ENCODE results near the gene TP53RK. TPM values are rescaled to one million over a fixed set of nuclear protein-coding genes. Genes with fewer than 3 reads are reported as not detected.

TP53RK gene
- polyA plus RNA-seq (22.7 and 25.7 TPM in 2 replicates), polyA minus RNA-seq (57.7 and 57.9 TPM in 2 replicates)

DNA sequence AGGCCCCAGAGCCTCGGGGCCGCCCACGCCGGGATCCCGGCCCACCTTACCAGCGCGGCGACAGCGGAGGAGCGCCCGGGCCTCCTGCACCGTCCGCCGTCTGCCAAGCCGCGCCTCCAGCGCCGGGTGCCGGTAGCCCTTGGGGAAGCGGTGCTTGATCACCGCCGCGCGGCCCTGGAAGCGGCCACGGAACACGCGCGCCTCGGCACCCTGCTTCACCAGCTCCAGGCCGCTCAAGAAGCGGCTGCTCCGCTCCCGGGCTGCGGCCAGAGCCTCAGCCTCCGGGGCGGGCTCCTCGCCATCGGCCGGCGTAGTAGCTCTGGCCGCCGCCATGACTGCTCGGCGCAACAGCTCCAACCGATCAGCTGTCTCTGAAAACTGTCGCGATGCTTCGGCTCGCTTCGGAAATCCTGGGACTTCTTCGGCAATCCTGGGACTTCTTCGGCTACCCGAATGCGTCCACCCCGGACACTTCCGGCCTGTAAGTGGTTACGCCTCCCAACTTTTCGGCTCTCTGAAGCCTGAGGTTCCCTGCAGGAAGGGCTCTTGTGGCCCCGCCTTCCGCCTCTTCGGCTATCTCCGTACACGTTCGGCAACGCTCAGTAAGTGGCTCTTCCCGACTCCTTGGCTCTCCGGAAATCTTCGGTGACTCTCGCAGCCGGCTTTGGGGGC, at the start of gene TP53RK:
TSS of gene TP53RK (minus strand) at position 363 of the 672 bp plus-strand sequence. CDS start at position 333, 30 bp downstream.
- no peaks in the 10 kb centered on the region for H4K20me1 ChIP-seq (ENCODE audit: insufficient read depth)
- H3K27ac ChIP-seq (ENCODE audit: low read length), result peak within 1 kb of the TSS; percentile 82

DNA sequence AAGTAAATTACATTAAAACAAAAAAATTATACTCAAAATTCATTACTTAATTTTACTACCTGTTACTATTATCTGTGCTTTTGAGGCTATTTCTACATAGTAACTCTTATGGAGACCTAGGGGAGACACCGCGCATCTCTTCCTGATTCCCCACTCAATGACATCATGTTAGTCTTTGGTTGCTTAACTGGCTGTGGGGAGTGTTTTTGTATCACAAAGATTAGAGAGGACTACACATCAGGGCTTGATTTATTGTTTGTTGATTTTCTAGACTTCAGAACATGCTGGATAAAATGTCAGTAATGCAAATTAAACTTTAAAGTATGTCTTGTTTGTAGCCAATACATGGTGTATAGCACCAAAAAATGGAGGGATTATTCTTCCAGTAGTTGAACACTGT, 46.2 kb upstream of the TP53RK start:
- H3K36me3 ChIP-seq (ENCODE audit: insufficient read depth, low read length), result no peaks in the 10 kb centered on the region
- no peak overlapping the region for H3K9ac ChIP-seq (ENCODE audit: low read length)
- no peak overlapping the region for H3K4me3 ChIP-seq (ENCODE audit: low read length)
- H3K79me2 ChIP-seq (replicated peaks; ENCODE audit: insufficient read depth, low read length), result no peaks in the 10 kb centered on the region
- H3K9me2 ChIP-seq (ENCODE audit: insufficient read depth, low read length), result no peaks in the 10 kb centered on the region
- H3F3A ChIP-seq (ENCODE audit: insufficient read depth, low read length, poor library complexity, severe bottlenecking), result no peaks in the 10 kb centered on the region
- no peaks in the 10 kb centered on the region for H3K27me3 ChIP-seq (ENCODE audit: insufficient read depth, low read depth, low read length)
- no peak overlapping the region for H3K27ac ChIP-seq (ENCODE audit: low read length)
- no peak overlapping the region for H3K4me2 ChIP-seq (ENCODE audit: low read length)
- no peaks in the 10 kb centered on the region for H4K20me1 ChIP-seq (ENCODE audit: insufficient read depth)
- H2AFZ ChIP-seq (ENCODE audit: low read depth, low read length), result no peak overlapping the region
- no peaks in the 10 kb centered on the region for H3K9me3 ChIP-seq (ENCODE audit: low read length)
- TF ChIP-seq, protein P1, sequence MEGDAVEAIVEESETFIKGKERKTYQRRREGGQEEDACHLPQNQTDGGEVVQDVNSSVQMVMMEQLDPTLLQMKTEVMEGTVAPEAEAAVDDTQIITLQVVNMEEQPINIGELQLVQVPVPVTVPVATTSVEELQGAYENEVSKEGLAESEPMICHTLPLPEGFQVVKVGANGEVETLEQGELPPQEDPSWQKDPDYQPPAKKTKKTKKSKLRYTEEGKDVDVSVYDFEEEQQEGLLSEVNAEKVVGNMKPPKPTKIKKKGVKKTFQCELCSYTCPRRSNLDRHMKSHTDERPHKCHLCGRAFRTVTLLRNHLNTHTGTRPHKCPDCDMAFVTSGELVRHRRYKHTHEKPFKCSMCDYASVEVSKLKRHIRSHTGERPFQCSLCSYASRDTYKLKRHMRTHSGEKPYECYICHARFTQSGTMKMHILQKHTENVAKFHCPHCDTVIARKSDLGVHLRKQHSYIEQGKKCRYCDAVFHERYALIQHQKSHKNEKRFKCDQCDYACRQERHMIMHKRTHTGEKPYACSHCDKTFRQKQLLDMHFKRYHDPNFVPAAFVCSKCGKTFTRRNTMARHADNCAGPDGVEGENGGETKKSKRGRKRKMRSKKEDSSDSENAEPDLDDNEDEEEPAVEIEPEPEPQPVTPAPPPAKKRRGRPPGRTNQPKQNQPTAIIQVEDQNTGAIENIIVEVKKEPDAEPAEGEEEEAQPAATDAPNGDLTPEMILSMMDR (IDR thresholded peaks at IDR 0.05; ENCODE audit: poor library complexity, severe bottlenecking), result no peak
- no peak for TF ChIP-seq MXI1 (conservative IDR thresholded peaks at IDR 0.05; ENCODE audit: poor library complexity, severe bottlenecking)
- TF ChIP-seq EP300 (conservative IDR thresholded peaks at IDR 0.05; ENCODE audit: poor library complexity, severe bottlenecking), result no peak
- no peak for TF ChIP-seq RAD21 (conservative IDR thresholded peaks at IDR 0.05)
- TF ChIP-seq POLR2AphosphoS5 (IDR thresholded peaks at IDR 0.05), result no peak
- no peak for TF ChIP-seq SMC3 (conservative IDR thresholded peaks at IDR 0.05; ENCODE audit: poor library complexity)
- TF ChIP-seq TAF1 (IDR thresholded peaks at IDR 0.05; ENCODE audit: low read depth), result no peak
- TF ChIP-seq, protein P2, sequence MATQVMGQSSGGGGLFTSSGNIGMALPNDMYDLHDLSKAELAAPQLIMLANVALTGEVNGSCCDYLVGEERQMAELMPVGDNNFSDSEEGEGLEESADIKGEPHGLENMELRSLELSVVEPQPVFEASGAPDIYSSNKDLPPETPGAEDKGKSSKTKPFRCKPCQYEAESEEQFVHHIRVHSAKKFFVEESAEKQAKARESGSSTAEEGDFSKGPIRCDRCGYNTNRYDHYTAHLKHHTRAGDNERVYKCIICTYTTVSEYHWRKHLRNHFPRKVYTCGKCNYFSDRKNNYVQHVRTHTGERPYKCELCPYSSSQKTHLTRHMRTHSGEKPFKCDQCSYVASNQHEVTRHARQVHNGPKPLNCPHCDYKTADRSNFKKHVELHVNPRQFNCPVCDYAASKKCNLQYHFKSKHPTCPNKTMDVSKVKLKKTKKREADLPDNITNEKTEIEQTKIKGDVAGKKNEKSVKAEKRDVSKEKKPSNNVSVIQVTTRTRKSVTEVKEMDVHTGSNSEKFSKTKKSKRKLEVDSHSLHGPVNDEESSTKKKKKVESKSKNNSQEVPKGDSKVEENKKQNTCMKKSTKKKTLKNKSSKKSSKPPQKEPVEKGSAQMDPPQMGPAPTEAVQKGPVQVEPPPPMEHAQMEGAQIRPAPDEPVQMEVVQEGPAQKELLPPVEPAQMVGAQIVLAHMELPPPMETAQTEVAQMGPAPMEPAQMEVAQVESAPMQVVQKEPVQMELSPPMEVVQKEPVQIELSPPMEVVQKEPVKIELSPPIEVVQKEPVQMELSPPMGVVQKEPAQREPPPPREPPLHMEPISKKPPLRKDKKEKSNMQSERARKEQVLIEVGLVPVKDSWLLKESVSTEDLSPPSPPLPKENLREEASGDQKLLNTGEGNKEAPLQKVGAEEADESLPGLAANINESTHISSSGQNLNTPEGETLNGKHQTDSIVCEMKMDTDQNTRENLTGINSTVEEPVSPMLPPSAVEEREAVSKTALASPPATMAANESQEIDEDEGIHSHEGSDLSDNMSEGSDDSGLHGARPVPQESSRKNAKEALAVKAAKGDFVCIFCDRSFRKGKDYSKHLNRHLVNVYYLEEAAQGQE (IDR thresholded peaks at IDR 0.05; ENCODE audit: borderline replicate concordance), result no peak
- TF ChIP-seq EZH2 (IDR thresholded peaks at IDR 0.05; ENCODE audit: borderline replicate concordance, insufficient read depth, low read length, poor library complexity, severe bottlenecking), result no peak

More for the DNA sequence above, at the start of gene TP53RK:
- Histone ChIP-seq H3K4me2 (ENCODE audit: low read length) (peak within 1 kb of the TSS; percentile 56), H3F3A (ENCODE audit: insufficient read depth, low read length, poor library complexity, severe bottlenecking) (peaks cover 6% of the 10 kb centered on the region), H3K9me2 (ENCODE audit: insufficient read depth, low read length) (no peaks in the 10 kb centered on the region), H3K79me2 (replicated peaks; ENCODE audit: insufficient read depth, low read length) (peaks cover 40% of the 10 kb centered on the region), H3K36me3 (ENCODE audit: insufficient read depth, low read length) (peaks cover 5% of the 10 kb centered on the region), H2AFZ (ENCODE audit: low read depth, low read length) (peak within 1 kb of the TSS; percentile 48), H3K9ac (ENCODE audit: low read length) (peak within 1 kb of the TSS; percentile 90), H3K4me3 (ENCODE audit: low read length) (peak within 1 kb of the TSS; percentile 78), H3K9me3 (ENCODE audit: low read length) (no peaks in the 10 kb centered on the region), H3K27me3 (ENCODE audit: insufficient read depth, low read depth, low read length) (no peaks in the 10 kb centered on the region)
- TF ChIP-seq, protein P2 (IDR thresholded peaks at IDR 0.05; ENCODE audit: borderline replicate concordance), result peak; percentile 77
- TF ChIP-seq EZH2 (IDR thresholded peaks at IDR 0.05; ENCODE audit: borderline replicate concordance, insufficient read depth, low read length, poor library complexity, severe bottlenecking) (no peak), EP300 (conservative IDR thresholded peaks at IDR 0.05; ENCODE audit: poor library complexity, severe bottlenecking) (peak; percentile 42), MXI1 (conservative IDR thresholded peaks at IDR 0.05; ENCODE audit: poor library complexity, severe bottlenecking) (no peak), SMC3 (conservative IDR thresholded peaks at IDR 0.05; ENCODE audit: poor library complexity) (no peak), POLR2AphosphoS5 (IDR thresholded peaks at IDR 0.05) (peak; percentile 90), RAD21 (conservative IDR thresholded peaks at IDR 0.05) (peak; percentile 19), TAF1 (IDR thresholded peaks at IDR 0.05; ENCODE audit: low read depth) (peak; percentile 97)
- TF ChIP-seq, protein P1 (IDR thresholded peaks at IDR 0.05; ENCODE audit: poor library complexity, severe bottlenecking), result peak; percentile 64
